GM21423 (cell line): Measurements from ENCODE around the gene BCL2L1.

Source experiments
- ATAC-seq: cut with Tn5 transposase; IDR thresholded peaks from one replicate; pipeline ENCODE4 v1.9.1; 2021; ENCODE audit warnings: mild to moderate bottlenecking, moderate library complexity; ENCODE audit not compliant: unreplicated experiment

BCL2L1 gene

DNA sequence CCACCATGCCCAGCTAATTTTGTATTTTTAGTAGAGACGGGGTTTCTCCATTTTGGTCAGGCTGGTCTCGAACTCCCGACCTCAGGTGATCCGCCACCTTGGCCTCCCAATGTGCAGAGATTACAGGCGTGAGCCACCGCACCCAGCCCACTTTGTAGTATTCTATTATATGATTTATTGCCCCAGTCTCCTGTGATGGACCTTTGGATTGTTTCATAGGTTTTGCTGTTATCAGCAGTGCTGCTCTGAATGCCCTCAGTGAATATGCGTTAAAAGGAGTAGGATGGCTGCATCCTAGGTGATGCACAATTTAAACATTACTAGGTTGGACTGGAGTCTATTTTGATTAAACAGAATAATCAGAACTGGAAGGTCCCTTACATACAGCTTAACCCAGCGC lies 107.3 kb downstream of the BCL2L1 start:
- no peak for ATAC-seq
